Epithelial cell of proximal tubule (primary cell): Measurements from ENCODE around the gene MRC2. TPM values are rescaled to one million over a fixed set of nuclear protein-coding genes. Genes with fewer than 3 reads are reported as not detected.
"Not testable (repeated sequence)": the region's sequence is repeated elsewhere in the genome, so short reads cannot be mapped to it uniquely, and the experiment has no call there.

ENCODE experiments used
- DNase-seq: peaks from one replicate; pipeline ENCODE4 v3.0.0-alpha.2; 2011; ENCODE audit warnings: low read depth
- H3K4me3 ChIP-seq: 2 replicates; pipeline ENCODE4 v1.5.1; 2011; ENCODE audit warnings: low read depth, mild to moderate bottlenecking, low read length
- CTCF ChIP-seq: conservative IDR thresholded peaks from 2 replicates; pipeline ENCODE4 v1.5.1; 2012; ENCODE audit warnings: low read depth, mild to moderate bottlenecking, low read length
- total RNA-seq: library from RNA; depleted of rRNA; stranded (reverse); fragments of >200 nt; gene quantifications from 2 replicates; pipeline ENCODE4 v1.2.3, GENCODE V29; 2015

Gene MRC2
- total RNA-seq, 1 donor from 2014 or later: 50.4 TPM

- TF ChIP-seq CTCF: no peak
- no peak for DNase-seq
- H3K4me3 ChIP-seq: no peak overlapping the region
Observed at GRCh38 chr17:62599964-62600657, 27.4 kb upstream of the MRC2 start.

GRCh38 chr17:62600805-62601204, 26.7 kb upstream of the MRC2 start:
- TF ChIP-seq CTCF: no peak
- no peak for DNase-seq
- H3K4me3 ChIP-seq: no peak overlapping the region

- no peak for DNase-seq
- no peak for TF ChIP-seq CTCF
- no peak overlapping the region for H3K4me3 ChIP-seq
Observed at GRCh38 chr17:62601471-62601870, 26.0 kb upstream of the MRC2 start.

- not testable (repeated sequence) for DNase-seq
Observed at GRCh38 chr17:62603783-62604182, 23.7 kb upstream of the MRC2 start.

GRCh38 chr17:62605588-62605987, 21.9 kb upstream of the MRC2 start:
- TF ChIP-seq CTCF: no peak
- H3K4me3 ChIP-seq: no peak overlapping the region
- DNase-seq: no peak

More at GRCh38 chr17:62603783-62604182, 23.7 kb upstream of the MRC2 start:
- not testable (repeated sequence) for H3K4me3 ChIP-seq

- no peak for TF ChIP-seq CTCF
- no peak overlapping the region for H3K4me3 ChIP-seq
Observed at GRCh38 chr17:62611292-62611691, 16.2 kb upstream of the MRC2 start.

GRCh38 chr17:62611728-62612127, 15.7 kb upstream of the MRC2 start:
- TF ChIP-seq CTCF: no peak
- DNase-seq: no peak
- no peak overlapping the region for H3K4me3 ChIP-seq

More at GRCh38 chr17:62611292-62611691, 16.2 kb upstream of the MRC2 start:
- no peak for DNase-seq

GRCh38 chr17:62612289-62612688, 15.2 kb upstream of the MRC2 start:
- not testable (repeated sequence) for DNase-seq, H3K4me3 ChIP-seq

- not testable (repeated sequence) for DNase-seq
Observed at GRCh38 chr17:62613095-62613494, 14.4 kb upstream of the MRC2 start.

More at GRCh38 chr17:62613095-62613494, 14.4 kb upstream of the MRC2 start:
- H3K4me3 ChIP-seq: not testable (repeated sequence)
